Renal cortex interstitium (tissue), 11 donors: Measurements from ENCODE around the gene ZBTB18. TPM values are rescaled to one million over a fixed set of nuclear protein-coding genes. Genes with fewer than 3 reads are reported as not detected.

Source experiments
- DNase-seq, 11 donors: peaks; one replicate each; pipeline ENCODE4 v3.0.0-alpha.2; 2013; ENCODE audit warnings: low read depth in 9 of 11, low spot score in 4 of 11; ENCODE audit errors: extremely low read depth in 1 of 11
- polyA plus RNA-seq, 3 donors: library from polyadenylated mRNA; unstranded; fragments of 120-200 nt; gene quantifications; one replicate each; pipeline ENCODE4 v1.2.1, GENCODE V29; 2013; ENCODE audit not compliant: insufficient read length in 3 of 3

Gene ZBTB18
- polyA plus RNA-seq, 3 donors: 22.3 to 26.9 (median 24.9) TPM

DNA sequence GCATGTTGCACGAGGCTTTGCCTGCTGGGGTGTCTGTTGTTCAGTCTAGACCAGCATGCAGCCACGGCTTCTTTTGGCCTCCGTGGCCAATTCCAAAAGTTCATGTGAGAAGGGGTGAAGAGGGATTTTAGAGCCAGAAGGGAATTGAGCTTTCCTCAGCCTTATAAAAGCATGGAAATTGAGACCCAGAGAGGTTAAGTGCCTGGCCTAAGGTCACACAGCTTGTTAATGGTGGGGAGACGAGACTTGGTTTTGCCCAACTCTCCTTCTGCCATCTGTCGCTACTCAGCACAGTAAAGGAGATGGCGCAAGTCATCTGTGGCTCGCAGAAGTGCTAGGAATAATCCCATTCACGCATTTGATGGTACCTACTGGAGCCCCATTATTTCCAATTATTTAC lies 25.7 kb downstream of the ZBTB18 start:
- DNase-seq: no peak

DNA sequence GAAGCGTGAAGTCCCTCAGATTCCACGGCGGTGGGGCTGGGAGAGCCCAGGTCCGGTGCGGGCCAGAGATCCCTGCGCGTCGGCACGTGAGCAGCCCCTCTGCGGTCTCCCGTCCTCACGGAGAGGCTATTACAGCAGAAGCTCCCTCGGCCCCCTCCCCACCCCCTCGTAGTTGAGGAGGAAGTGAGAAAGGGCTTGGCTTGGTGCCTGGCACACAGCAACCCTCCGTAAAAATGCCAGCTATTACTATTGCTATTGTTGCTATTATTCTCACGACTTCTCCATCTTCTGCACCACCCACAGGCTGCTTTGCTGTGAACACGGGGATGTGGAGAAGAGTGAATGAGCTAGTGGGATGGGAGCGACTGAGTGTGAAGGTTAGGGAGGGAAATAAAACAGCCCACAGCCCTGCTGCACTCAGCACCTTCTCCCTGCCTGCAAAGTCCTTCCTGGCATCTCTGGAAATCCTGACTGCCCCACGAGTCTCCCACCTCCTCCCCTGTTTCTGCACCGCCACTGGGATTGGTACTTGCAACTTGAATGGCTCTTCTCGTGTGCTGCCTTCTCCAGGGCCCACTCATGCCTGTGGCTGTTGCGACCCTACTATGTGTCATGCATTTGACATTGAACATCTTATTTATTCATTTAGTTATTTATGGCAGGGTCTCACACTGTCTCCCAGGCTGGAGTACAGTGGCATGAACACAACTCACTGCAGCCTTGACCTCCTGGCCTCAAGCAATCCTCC lies 26.6 kb downstream of the ZBTB18 start:
- DNase-seq: no peak

DNA sequence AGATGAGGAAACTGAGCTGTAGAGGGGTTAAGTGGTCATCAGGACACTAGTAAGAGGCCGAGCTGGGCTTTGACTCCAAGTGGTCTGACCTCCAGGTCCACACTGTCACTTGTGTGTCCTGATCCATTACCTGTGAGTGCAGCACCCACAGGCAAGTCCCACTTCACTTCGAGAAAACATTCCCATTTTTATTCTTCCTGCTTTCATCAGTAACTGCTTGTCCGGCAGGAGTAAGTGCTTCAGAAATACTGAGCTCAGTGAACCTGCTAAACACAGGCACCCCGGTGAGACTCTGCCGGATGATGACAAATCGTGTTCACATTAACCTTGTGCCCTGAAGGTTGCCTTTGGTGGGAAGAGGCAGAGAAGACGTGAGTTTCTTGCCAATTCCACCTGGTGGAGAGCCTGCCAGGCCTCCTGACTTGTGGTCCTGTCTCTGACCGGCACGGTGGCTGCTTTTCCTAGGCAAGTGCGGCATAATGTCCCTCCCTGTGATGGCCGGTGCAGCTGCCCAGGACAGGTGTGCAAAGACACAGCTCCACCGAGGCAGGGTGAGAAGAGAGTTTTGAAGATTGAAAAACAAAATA lies 29.4 kb downstream of the ZBTB18 start:
- no peak for DNase-seq

DNA sequence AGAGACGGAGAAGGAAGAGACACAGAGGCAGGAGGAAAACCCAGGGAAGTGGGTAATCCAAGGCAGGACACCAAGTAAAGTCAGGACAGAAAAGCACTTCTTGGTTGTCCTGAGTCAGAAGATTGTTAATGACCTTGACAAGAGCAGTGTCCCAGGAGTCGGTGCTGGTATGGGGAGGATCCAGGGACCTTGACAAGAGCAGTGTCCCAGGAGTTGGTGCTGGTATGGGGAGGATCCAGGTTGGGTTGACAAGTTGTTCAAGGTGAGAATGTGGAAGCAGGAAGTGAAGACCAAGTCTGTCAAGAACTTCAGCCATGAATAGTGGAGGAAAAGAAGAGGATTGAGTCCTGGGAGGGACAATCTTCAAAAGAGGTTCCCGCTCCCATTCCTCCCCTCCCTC lies 31.9 kb downstream of the ZBTB18 start:
- no peak for DNase-seq

DNA sequence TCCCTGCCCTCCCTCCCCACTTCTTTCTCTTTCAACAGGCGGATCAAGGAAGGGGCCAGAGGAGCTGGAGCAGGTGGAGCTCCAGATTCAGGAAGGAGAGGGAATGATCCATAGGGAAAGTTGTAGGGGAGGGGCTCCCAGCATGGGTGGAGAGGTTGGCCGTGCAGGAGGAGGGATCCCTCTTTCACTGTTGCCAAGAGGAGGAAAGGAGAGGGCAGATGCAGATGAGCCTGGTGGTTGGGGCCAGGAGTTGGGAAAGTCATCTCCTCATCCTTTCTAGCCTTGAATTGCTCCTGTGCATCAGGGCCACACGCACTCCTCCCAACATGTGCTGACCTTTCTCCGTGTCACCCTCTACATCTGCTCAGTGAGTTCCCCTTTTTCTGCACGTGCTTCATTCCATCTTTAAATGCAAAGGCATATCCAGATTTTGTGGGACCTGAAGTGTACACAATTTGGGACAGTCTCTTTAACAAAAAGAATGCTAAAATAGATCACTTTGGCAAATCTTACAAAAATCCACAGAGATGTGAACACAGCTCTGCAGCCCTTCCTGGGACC lies 32.4 kb downstream of the ZBTB18 start:
- DNase-seq: no peak

DNA sequence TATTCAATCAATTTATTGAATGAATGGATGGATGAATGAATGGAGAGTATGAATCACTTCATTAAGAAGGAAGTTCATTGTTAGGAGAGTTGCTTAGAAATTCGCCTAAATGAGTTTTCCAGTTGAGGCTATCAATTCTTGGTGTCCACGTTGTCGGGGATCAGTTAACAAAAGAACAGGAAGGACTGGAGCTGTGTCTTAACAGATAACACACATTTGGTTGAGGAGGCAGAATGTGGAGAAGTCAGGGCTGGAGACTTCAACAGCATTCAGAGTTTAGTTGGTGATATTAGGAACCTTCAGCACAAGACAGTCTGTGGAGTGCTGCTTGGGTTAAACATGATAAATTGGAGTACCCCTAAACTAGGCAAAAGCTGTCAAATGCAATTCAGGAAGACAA lies 33.7 kb downstream of the ZBTB18 start:
- DNase-seq: no peak

DNA sequence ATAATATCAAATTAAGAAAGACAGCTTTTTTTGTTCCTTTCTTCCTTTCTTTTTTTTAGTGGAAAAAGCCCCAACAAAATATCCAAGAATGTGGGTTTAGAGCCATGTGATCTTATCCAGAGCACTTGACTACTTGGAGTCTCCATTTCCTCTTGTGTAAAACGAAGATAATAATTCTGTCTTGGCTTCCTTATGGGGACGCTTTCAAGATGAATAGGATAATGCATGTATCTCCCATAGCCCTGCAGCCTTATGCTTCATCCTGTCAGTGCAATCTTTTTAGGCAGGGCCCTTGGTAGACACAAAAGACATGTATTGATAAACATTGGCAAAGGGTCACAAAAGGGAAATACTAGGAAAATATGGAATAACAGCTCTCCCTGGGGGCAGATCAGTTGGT lies 34.8 kb downstream of the ZBTB18 start:
- DNase-seq: no peak

DNA sequence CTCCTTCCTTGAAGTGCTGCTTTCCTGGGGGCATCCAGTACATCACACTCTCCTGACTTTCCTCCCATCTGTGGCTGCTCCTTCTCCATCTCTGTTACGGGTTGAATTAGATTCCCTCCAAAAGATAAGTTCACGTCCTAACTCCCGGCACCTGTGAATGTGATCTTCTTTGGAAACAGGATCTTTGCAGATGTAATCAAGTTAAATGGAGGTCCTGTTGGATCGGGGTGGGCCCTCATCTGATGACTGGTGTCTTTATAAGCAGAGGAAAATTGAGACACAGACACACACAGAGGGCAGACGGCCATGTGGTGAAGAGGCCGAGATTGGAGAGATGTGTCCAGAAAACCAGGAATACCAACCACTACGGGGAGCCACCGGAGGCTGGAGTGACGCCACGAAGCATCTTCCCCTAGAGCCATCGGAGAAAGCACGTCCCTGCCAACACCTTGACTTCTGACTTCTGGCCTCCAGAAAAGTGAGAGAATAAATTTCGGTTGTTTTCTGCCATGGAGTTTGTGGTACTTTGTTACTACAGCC lies 36.0 kb downstream of the ZBTB18 start:
- no peak for DNase-seq

DNA sequence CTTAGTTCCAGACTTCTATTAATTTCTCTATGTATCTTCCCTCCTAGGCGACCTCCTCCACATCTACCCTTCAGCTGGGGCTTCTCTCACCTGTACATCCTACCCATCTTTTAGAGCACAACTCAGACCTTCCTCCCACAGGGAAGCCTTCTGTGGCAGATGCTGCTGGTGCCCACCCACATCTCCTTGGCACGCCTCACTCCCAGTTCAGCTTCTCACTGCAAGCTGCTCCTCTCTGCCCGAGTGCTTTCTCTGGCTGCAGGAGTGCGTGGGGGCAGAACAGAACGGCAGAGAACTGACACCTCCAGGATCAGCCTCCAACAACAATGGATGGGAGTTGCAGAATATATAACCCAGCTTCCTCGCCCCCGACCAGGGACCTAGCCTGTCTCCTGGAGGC lies 36.5 kb downstream of the ZBTB18 start:
- DNase-seq: no peak

DNA sequence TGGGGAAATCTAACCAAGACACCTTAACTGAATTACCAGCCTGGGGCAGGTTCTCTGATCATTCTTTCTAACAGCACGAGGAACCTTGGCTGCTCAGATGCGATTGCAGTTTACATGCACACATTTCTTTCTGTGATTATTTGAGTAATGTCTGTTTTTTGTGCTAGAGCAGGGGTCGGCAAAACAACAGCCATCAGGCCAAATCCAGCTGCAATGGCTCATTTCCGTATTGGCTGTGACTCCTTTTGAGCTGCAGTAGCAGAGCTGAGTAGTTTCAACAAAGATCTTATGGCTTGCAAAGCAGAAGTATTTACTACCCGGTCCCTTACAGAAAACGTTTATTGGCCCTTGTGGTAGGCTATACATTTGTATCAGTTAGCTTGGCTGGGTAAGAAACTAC lies 37.1 kb downstream of the ZBTB18 start:
- DNase-seq: no peak

DNA sequence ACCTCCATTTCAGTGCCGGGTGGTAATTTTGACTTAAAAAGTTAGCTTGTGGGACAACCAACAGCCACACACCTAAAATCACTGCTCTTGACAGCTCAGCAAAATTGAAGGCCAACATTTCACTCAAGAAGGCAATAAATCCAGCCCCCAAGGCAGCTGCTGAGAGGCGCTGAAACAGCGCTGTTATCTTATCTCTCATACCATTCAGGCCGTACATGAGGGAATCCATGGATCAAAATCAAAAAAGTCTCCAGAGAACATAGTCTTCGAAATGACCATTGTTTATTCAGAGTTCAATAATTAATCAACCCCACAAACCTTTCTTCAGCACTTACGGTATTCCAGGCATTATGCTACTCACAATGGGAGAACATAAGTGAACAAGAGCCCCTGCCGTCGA lies 38.5 kb downstream of the ZBTB18 start:
- no peak for DNase-seq

DNA sequence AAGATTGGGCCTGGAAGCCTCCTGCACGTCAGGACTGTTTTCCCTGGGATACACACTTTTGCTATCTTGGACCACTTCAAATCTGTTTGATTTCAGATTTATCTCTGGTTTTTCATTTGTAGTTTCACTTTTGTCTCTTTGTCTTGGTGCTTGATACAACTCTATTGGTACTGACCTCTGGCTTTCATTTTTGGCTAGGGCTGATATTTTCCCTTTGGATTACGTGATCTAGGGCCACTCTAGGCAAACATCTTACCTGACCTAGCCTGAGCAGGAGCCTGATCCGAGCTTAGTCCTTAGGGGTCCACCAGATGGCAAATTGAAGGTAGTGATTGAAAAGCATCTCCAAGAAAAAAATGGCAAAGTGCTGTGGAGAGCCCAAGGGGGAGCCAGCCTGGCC lies 39.6 kb downstream of the ZBTB18 start:
- no peak for DNase-seq

DNA sequence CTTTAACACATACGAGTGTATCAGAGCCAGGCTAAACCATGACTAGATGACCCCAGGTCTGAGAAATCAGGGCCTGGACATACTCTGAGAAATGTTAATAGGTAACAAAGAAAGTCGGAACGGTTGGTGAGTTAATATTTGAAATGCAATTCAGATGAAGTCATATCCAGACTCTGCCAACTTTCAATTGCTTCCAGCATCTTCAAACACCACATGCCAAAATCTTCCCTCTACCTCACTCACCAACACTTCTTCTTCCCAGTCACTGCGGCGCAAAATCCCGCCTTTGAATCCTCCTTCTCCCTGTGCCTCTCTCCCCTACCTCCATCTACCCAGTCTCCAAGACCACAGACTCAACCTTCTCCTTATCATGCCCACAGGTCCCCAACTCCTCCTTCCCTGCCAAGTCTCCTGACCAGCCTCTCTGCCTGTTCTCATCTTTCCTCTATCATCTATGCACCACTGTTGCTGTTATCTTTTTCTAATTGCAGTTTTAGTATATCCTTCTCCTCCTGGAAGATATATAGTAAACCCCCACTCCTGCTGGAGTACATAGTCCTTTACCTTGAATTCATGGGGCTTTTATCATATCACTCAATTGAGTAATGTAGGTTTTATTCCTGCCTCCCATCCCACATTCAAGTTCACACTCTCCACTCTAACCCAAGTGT lies 41.3 kb downstream of the ZBTB18 start:
- no peak for DNase-seq

DNA sequence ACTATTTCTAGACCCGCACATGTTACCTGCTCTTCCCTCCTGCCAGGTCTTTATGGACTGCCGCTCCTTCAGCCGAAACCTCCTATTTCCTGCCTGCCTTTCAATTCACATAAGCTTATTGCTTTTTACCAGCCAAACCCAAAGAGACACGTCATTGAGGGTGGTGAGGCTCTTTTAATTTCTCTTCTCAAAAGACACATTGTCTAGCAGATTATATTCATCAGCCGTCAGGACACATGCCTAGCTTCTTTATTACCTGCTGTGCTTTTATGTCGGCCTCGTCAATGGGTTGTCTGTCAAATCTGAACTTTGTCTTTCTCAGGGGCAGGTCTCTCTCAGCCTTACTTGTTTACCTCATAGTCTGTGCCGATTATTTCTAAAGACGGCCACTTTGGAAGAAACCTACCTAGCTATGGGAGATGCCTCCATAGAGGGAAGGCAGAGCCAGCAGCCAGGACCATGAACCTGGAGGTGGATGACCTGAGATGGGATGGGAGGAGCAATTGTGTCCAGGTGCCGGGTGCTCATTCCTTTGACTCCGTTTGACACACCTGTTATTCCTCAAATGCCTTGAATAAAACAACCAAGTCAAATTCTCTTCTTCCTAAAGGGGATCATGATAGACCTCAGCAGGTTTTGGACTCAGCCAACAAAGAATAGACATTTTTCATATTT lies 42.0 kb downstream of the ZBTB18 start:
- DNase-seq: no peak

DNA sequence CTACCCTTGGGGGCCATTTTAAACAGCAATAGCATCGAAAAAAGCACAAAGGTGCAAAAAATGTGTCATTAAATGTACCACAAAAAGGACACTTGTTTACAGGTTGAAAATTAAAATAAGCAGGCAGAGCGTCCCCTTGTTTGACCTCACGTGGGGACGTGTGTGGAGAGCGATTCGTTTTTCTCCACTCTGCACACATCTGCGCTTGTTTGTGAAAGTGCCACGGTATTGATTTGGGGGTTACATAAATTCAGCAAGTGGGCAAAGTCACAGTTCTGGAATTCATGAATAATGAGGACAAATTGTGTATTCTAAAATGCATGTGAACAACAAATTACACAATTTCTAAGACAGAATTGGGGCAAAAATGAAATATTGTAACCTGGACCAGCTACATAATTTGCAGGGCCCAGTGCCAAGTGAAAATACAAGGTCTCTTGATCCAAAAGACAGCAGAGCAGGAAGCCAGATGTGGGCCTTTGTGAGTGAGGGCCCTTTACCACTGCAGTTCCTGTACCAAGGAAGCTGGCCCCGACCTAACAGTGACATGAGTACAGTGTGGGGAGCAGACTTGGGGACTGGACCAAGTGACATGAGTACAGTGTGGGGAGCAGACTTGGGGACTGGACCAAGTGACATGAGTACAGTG lies 43.9 kb downstream of the ZBTB18 start:
- no peak for DNase-seq

DNA sequence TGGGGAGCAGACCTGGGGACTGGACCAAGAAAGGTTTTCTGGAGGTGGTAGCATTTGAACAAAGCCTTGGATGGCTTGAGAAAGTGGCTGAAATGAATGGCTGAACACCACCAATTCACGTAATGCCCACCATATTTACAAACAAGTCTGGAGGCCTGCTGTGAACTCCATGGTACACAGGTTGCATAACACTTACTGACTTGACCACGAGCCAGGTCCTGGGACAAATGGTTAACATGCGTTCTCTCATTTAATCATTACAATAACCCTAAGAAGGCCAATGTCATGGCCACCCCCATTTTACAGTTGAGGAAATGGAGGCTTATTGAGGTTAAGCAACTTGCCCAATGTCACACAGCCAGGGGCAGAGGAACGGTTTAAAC lies 44.4 kb downstream of the ZBTB18 start:
- no peak for DNase-seq

DNA sequence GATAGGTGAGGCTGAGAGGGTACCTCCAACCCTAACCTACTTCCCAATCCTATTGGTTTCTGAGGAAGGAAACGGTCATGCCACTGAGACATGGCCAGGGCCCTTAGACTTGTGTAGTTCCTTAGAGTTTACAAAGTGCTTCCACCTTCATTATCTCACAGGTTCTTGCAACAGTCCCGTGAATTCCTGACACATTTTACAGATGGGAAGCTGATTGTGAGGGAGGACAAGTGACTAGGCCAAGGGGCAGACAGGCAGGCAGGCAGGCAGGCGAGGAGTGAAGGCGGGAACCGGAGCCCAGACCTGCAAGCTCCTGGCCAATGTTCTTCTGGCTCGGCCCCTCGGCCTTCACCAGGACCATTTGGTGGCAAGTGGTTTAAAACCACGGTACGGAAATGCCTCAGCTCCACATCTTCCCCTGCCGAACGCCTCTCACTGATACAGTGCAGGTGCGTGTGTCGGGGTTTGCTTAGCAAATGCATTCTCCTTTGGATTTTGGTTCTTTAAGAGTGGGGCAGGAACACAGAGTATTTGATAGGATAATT lies 45.1 kb downstream of the ZBTB18 start:
- no peak for DNase-seq

DNA sequence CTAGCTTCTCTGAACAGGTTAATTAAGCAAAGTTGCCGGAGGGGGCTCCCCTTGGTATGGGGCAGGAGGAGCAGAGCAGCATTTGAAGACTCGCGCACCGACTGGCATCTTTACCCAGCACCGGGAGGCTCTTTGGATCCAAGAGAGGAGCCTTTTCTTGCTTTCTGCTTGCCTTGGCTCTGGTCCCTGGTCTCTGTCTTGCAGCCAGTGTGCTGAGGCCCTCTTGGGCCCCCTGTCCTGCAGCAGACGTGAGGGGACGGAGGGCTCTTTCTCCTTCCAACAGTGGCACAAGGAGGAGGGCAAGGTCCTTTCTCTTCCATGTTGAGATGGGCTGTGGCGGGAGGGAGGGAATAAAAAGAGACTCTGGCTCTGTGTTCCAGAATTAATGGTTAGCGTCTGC lies 45.6 kb downstream of the ZBTB18 start:
- no peak for DNase-seq
